HFF-Myc (cell line): ENCODE results near the gene XPNPEP2.

Experiments
- DNase-seq: peaks from one replicate; pipeline ENCODE4 v3.0.0-alpha.2; 2011; ENCODE audit warnings: low read depth; ENCODE audit errors: extremely low read depth
- H3K4me3 ChIP-seq: replicated peaks from 2 replicates; pipeline ENCODE4 v1.5.1; 2011; ENCODE audit warnings: low read depth, mild to moderate bottlenecking, control low read depth, low read length
- TF ChIP-seq, protein P1 (sequence below): IDR thresholded peaks from 2 replicates; pipeline ENCODE4 v1.5.1; 2012; ENCODE audit warnings: mild to moderate bottlenecking, low read depth, low read length, control low read depth; ENCODE audit errors: missing control alignments

XPNPEP2 gene

DNA sequence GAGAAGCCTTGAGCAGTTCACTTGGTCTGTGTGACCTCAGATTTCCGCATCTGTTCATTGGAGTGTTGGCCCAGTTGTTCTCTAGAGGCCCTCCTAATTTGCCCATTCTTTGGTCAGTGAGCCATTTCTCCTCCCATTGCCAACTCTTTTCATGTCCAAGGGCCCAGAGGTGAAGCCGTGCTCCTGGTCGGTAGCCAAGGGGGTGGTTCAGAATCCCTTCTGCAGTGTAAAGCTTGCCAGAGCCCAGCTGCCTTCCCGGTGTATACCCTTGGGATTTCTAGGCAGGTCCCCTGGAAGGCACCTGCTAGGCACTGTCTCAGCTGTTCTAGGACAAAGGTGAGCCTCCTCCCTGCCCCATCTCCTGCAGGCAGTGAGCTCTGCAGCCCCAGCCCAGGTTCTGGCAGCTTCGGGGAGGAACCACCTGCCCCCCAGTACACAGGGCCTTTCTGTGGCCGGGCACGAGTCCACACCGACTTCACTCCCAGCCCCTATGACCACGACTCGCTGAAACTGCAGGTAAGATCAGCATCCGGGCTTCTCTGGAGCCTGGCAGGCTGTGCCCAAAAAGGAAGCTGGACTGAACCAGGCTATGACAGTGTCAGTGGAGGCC, 53.3 kb downstream of the XPNPEP2 start:
- TF ChIP-seq, protein P1, sequence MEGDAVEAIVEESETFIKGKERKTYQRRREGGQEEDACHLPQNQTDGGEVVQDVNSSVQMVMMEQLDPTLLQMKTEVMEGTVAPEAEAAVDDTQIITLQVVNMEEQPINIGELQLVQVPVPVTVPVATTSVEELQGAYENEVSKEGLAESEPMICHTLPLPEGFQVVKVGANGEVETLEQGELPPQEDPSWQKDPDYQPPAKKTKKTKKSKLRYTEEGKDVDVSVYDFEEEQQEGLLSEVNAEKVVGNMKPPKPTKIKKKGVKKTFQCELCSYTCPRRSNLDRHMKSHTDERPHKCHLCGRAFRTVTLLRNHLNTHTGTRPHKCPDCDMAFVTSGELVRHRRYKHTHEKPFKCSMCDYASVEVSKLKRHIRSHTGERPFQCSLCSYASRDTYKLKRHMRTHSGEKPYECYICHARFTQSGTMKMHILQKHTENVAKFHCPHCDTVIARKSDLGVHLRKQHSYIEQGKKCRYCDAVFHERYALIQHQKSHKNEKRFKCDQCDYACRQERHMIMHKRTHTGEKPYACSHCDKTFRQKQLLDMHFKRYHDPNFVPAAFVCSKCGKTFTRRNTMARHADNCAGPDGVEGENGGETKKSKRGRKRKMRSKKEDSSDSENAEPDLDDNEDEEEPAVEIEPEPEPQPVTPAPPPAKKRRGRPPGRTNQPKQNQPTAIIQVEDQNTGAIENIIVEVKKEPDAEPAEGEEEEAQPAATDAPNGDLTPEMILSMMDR = no peak
- H3K4me3 ChIP-seq = no peak overlapping the region
- no peak for DNase-seq

DNA sequence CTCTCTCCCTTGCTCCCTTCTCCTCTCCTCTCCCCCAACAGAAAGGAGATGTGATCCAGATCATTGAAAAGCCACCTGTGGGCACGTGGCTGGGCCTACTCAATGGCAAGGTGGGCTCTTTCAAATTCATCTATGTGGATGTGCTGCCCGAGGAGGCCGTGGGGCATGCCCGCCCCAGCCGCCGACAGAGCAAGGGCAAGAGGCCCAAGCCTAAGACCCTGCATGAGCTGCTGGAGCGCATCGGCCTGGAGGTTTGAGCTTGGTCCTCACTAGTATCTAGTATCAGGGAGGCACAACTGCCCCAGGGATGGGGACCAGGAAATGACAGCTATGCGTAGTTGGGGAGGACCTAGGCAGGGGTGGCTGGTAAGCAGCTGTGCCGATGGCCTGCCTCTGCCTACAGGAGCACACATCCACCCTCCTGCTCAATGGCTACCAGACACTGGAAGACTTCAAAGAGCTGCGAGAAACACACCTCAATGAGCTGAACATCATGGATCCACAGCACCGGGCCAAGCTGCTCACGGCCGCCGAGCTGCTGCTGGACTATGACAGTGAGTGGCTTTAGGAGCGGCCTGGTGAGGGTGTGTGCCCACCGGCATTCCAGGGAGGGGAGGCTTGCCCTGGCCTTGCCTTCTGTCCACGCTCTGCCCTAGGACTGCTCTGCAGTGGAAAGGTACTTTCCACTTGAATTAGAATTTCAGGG, 54.0 kb downstream of the XPNPEP2 start:
- TF ChIP-seq, protein P1 = no peak
- no peak overlapping the region for H3K4me3 ChIP-seq
- no peak for DNase-seq

DNA sequence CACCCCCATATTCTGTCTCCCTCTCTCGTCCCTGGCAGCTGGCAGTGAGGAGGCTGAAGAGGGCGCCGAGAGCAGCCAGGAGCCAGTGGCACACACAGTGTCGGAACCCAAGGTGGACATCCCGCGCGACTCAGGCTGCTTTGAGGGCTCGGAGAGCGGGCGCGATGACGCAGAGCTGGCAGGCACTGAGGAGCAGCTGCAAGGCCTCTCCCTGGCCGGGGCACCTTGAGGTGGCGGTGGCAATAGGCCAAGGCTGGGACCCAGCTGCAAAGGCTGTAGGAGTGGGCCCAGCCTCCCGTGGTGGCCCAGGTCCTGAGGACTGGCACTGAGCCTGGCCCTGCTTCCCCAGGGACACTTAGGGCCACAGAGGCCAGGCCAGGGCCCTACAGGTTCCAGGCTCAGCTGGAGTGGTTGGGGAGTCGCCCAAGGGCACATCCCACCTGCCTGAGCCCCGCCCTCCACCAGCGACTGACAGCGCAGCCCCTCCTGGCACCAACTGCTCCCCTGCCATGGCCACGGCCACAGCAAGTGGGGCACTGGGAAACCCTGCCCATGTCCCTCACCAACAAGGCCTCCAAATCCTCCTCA, 54.9 kb downstream of the XPNPEP2 start:
- no peak for DNase-seq
- TF ChIP-seq, protein P1 = no peak
- no peak overlapping the region for H3K4me3 ChIP-seq

DNA sequence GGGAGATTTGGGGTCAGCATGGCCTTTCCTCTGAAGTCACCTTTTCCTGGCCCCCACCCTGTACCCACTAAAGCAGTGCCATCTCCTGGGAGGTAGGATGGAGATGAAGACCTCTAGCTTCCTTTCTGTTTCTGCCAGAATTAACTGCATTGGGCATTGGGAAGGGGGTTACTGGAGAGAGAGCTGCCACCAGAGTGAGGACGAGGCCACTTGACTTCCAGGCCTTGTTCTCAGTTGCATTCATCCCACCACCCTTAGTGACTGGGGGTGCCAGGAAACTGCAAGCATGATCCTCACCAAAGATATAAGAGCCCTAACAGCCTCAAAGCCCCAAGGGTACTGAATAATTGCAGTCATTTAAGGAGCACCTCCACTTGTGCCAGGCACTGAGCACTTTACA, 56.8 kb downstream of the XPNPEP2 start:
- DNase-seq = no peak
- H3K4me3 ChIP-seq = no peak overlapping the region
- TF ChIP-seq, protein P1 = no peak

DNA sequence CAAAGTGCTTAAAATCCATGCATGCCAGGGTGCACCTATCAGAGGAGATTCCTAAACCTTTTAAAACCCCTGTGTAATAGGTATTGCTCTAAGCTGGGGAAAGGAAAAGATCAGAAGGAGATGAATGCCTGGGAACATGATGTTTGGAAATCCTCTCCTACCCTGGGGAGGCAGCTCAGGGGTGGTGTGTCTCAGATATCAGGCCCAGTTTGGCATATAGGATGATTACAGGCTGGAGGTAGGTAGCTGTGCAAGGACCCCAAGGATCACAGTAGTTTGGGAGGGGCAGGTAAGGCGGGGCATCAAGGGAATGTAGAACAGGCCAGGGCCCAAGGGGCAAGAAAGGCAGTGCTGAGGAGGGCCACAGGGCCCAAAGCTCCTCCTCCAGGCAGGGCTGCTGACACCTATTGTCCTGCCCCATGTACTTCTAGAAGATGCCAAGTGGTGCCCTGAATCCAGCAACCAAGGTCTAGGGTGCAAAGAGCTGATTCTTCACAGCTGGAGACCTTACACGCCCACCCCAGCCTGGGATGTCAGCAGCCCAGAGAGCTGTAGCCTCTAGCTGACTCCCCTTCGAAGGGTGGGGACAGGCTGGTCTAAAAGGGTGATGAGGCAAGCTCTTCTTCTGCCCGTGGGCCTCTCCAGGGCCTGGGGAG, 58.6 kb downstream of the XPNPEP2 start:
- TF ChIP-seq, protein P1 = no peak
- DNase-seq = no peak
- no peak overlapping the region for H3K4me3 ChIP-seq

DNA sequence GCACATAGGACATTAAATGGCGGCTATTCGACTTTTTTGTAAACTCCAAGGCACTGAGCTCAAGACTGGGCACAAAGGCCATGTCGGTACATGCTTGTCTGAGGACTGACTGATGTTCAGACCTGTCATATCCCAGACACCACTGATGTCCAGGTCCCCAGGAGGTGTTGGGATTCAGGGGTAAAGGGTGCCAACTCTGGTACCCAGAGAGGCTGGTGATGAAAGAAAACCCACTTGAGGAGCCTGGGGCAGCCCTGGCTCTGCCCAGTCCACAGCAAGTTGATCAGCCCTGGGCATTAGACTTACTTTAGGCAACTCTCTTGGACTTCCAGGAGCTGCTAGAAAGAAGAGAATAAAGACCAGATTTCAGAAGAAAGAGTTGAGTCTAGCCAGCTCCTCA, 59.7 kb downstream of the XPNPEP2 start:
- H3K4me3 ChIP-seq = no peak overlapping the region
- DNase-seq = no peak
- TF ChIP-seq, protein P1 = no peak
